Ascending aorta (tissue), 2 donors: ENCODE measurements around the gene BRD9. TPM values are rescaled to one million over a fixed set of nuclear protein-coding genes. Genes with fewer than 3 reads are reported as not detected.
A peak's percentile ranks its signal among the peaks of the same experiment; 100 is the strongest.
"Not testable (repeated sequence)": the region's sequence is repeated elsewhere in the genome, so short reads cannot be mapped to it uniquely, and the experiment has no call there.

Experiments used
- DNase-seq, 2 donors: peaks; one replicate each; pipeline ENCODE4 v3.0.0-alpha.2; 2019; ENCODE audit warnings: low spot score in 2 of 2
- H3K27ac ChIP-seq, 2 donors: fragments of 200-600 bp; sonication (generic); one replicate each; pipeline ENCODE4 v1.5.1; 2016 to 2017; ENCODE audit warnings: mild to moderate bottlenecking in 1 of 2
- H3K27me3 ChIP-seq: fragments of 200-600 bp; sonication (generic); one replicate; pipeline ENCODE4 v1.5.1; 2017
- H3K36me3 ChIP-seq, 2 donors: fragments of 200-600 bp; sonication (generic); one replicate each; pipeline ENCODE4 v1.5.1; 2016
- H3K4me1 ChIP-seq, 2 donors: fragments of 200-600 bp; sonication (generic); one replicate each; pipeline ENCODE4 v1.5.1; 2016 to 2017; ENCODE audit warnings: mild to moderate bottlenecking in 1 of 2
- H3K4me3 ChIP-seq, 2 donors: fragments of 200-600 bp; sonication (generic); one replicate each; pipeline ENCODE4 v1.5.1; 2016 to 2017; ENCODE audit warnings: mild to moderate bottlenecking in 1 of 2
- H3K9me3 ChIP-seq, 2 donors: fragments of 200-600 bp; sonication (generic); one replicate each; pipeline ENCODE4 v1.5.1; 2016
- intact Hi-C: fragments of 100-400 bp; cut with DNase I; formaldehyde crosslinking; loops from one replicate; pipeline ENCODE4 v1.15.1; 2023
- total RNA-seq: library from RNA; depleted of rRNA; stranded (reverse); fragments of >200 nt; gene quantifications from one replicate; pipeline ENCODE4 v1.1.0, GENCODE V29; 2016
- TF ChIP-seq, protein P1 (sequence below), 3 experiments: fragments of 200-600 bp in 2 of 3; fragments of 450-650 bp in 1 of 3; sonication (generic) in 2 of 3; IDR thresholded peaks; one replicate each; pipeline ENCODE4 v1.5.1; 2016 to 2019; ENCODE audit warnings: antibody characterized with exemption in 3 of 3, mild to moderate bottlenecking in 1 of 3, moderate library complexity in 1 of 3

The BRD9 gene
- total RNA-seq, 1 donor from 2014 or later: 13.6 TPM

DNA sequence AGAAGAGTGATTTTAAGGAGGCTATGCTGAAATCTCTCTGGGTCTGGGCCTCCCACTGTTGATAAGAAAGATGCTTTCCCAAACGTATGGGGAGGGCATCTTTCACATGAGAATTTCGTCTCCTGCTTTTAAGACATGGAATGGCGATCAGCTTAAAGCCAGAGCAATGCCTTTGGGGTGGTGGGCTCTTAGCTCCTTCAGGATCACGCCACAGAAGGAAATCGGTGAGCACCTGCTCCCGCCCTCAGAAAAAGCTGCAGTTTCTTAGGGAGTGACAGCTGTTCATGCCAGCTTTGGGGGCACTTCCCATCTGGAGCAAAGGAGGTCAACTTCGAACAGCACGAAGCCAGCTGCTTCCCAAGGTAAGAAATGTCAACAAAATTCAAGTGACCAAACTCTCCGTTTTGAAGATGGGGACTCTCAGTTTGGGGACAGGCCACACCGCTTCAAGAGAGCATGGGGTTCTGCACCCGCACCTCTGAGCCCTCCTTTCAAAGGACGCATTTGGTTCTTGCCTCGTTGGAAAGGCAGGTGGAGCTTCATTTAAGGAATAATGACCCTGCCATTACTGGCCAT lies 39.1 kb upstream of the BRD9 start:
- intact Hi-C loops: no loop called here
- Histone ChIP-seq H3K4me1 (no peaks in the 10 kb centered on the region), H3K27ac (no peak overlapping the region), H3K36me3 (no peaks in the 10 kb centered on the region), H3K27me3 (peaks cover 3% of the 10 kb centered on the region), H3K4me3 (no peak overlapping the region), H3K9me3 (no peaks in the 10 kb centered on the region)
- no peak for DNase-seq
- TF ChIP-seq, protein P1, sequence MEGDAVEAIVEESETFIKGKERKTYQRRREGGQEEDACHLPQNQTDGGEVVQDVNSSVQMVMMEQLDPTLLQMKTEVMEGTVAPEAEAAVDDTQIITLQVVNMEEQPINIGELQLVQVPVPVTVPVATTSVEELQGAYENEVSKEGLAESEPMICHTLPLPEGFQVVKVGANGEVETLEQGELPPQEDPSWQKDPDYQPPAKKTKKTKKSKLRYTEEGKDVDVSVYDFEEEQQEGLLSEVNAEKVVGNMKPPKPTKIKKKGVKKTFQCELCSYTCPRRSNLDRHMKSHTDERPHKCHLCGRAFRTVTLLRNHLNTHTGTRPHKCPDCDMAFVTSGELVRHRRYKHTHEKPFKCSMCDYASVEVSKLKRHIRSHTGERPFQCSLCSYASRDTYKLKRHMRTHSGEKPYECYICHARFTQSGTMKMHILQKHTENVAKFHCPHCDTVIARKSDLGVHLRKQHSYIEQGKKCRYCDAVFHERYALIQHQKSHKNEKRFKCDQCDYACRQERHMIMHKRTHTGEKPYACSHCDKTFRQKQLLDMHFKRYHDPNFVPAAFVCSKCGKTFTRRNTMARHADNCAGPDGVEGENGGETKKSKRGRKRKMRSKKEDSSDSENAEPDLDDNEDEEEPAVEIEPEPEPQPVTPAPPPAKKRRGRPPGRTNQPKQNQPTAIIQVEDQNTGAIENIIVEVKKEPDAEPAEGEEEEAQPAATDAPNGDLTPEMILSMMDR (IDR thresholded peaks at IDR 0.05): no peak

DNA sequence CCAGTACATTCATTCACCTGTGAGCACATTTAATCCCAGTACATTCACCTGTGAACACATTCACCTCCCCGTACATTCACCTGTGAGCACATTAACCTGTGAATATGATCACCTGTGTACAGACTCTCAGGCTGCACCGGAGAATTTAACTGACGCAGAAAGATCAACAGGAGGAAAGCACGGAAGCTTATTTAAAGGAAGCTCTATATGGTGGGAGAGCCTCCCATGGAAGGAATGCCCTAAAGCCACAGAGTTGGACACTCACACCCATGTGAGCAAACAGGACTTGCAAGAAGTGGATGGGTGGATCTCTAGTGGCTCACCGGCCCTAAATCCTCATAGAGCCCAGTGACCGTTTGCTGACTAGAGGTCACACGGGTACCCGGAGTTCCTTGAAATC lies 38.3 kb upstream of the BRD9 start:
- Histone ChIP-seq H3K36me3 (no peaks in the 10 kb centered on the region), H3K4me1 (peaks cover 0 to 4% of the 10 kb centered on the region in 2 donors), H3K9me3 (no peaks in the 10 kb centered on the region), H3K4me3 (no peak overlapping the region), H3K27ac (no peak overlapping the region), H3K27me3 (peaks cover 3% of the 10 kb centered on the region)
- TF ChIP-seq, protein P1 (IDR thresholded peaks at IDR 0.05): no peak
- no peak for DNase-seq
- intact Hi-C loops: no loop called here

- no peak for DNase-seq
These were observed 37.0 kb upstream of the BRD9 start for GRCh38 chr5:929596-929995.

DNA sequence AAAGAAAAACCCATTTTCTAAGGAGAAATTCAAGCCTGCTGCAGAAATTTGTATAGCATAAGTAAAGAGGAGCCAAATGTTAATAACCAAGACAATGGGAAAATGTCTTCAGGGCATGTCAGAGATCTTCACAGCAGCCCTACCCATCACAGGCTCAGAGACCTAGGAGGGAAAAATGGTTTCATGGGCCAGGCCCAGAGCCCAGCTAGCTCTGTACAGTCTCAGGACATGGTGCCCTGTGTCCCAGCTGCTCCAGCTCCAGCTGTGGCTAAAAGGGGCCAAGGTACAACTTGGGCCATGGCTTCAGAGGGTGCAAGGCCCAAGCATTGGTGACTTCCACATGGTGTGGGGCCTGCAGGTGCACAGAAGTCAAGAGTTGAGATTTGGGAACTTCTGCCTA lies 36.6 kb upstream of the BRD9 start:
- H3K9me3 ChIP-seq, H3K27ac ChIP-seq, H3K4me3 ChIP-seq, DNase-seq, H3K4me1 ChIP-seq, H3K36me3 ChIP-seq: not testable (repeated sequence)
- intact Hi-C loops: loop anchor here (10.0 kb wide), 1 partner anchor 716 kb away; no protein-coding TSS in a partner anchor
- H3K27me3 ChIP-seq: peaks cover 10% of the 10 kb centered on the region

More at GRCh38 chr5:929596-929995, 37.0 kb upstream of the BRD9 start:
- TF ChIP-seq, protein P1 (IDR thresholded peaks at IDR 0.05): no peak
- intact Hi-C loops: loop anchor here (10.0 kb wide), 1 partner anchor 715 kb away; no protein-coding TSS in a partner anchor
- H3K27me3 ChIP-seq: peaks cover 10% of the 10 kb centered on the region
- no peaks in the 10 kb centered on the region for H3K36me3 ChIP-seq
- H3K4me3 ChIP-seq: no peak overlapping the region
- no peaks in the 10 kb centered on the region for H3K9me3 ChIP-seq
- no peak overlapping the region for H3K27ac ChIP-seq
- peaks cover 0 to 4% of the 10 kb centered on the region in 2 donors for H3K4me1 ChIP-seq

DNA sequence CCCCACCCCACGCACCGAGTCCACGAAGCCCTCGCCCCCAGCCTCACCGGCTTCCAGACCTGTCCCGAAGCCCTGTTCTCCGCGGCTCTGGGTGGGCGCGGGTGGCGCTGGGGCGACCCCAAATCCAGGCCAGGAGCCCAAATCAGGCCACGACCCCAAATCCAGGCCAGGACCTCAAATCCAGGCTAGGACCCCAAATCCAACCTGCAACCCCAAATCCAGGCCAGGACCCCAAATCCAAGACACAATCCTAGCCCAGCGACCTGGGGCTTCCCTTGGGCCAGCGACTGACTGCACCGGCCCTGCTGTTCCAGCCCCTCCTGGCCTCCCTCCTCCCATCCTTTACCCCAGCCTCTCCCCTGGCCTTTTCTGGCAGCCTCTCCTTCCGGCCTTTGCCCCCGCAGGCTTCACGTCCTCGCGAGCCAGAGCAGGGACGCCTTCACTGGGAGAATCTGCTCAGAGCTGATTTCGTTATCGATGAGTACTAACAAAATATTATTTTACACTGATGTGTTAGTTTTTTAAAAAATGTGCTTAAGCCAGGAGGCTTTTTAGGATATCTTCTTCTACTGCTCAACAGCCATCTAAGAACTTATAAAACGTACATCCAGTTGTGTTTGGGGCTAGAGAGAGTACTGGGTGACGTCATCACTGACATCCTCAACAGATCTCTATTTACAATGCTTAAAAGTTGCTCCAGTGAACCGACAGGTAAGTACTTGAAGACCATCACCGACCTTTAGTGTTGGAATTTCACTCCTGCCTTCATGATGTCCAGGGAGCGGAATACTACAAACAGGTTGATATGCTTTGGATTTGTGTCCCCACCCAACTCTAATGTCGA lies 34.8 kb upstream of the BRD9 start:
- intact Hi-C loops: loop anchor here (10.0 kb wide), 1 partner anchor 717 kb away; no protein-coding TSS in a partner anchor
- no peak overlapping the region for H3K27ac ChIP-seq
- DNase-seq: no peak

More for the DNA sequence above, 34.8 kb upstream of the BRD9 start:
- Histone ChIP-seq H3K36me3 (no peaks in the 10 kb centered on the region), H3K4me1 (peaks cover 0 to 4% of the 10 kb centered on the region in 2 donors), H3K4me3 (peak overlapping the region; percentile 29 to 49), H3K27me3 (peaks cover 10% of the 10 kb centered on the region), H3K9me3 (no peaks in the 10 kb centered on the region)
- TF ChIP-seq, protein P1 (IDR thresholded peaks at IDR 0.05): no peak
